GM06990 (cell line): ENCODE results near the gene CNTN1.

Source experiments
- DNase-seq: peaks from one replicate; pipeline ENCODE4 v3.0.0-alpha.2; 2011; ENCODE audit not compliant: insufficient read length; ENCODE audit errors: extremely low read depth
- H3K27me3 ChIP-seq: replicated peaks from 2 replicates; pipeline ENCODE4 v1.6.0; 2011; ENCODE audit warnings: low read length; ENCODE audit not compliant: control insufficient read depth, insufficient read depth
- H3K36me3 ChIP-seq: 2 replicates; pipeline ENCODE4 v1.5.1; 2011; ENCODE audit warnings: low read length; ENCODE audit not compliant: control insufficient read depth, insufficient read depth
- H3K4me3 ChIP-seq: replicated peaks from 2 replicates; pipeline ENCODE4 v1.5.1; 2011; ENCODE audit warnings: low read depth, mild to moderate bottlenecking, control low read depth, low read length
- CTCF ChIP-seq: IDR thresholded peaks from 2 replicates; pipeline ENCODE4 v1.5.1; 2011; ENCODE audit warnings: low read length, control low read depth, mild to moderate bottlenecking, inconsistent platforms; ENCODE audit not compliant: insufficient read depth, poor library complexity, severe bottlenecking

CNTN1 gene

GRCh38 chr12:41121374-41121773 lies 429.1 kb downstream of the CNTN1 start:
- TF ChIP-seq CTCF, result no peak
- H3K36me3 ChIP-seq, result no peaks in the 10 kb centered on the region
- no peak for DNase-seq
- no peak overlapping the region for H3K4me3 ChIP-seq
- no peaks in the 10 kb centered on the region for H3K27me3 ChIP-seq
